Ovary (tissue), 3 donors: ENCODE data around the gene GSK3B.
"Not testable (repeated sequence)": the region's sequence is repeated elsewhere in the genome, so short reads cannot be mapped to it uniquely, and the experiment has no call there.

ENCODE experiments used
- POLR2A ChIP-seq: fragments of 450-650 bp; IDR thresholded peaks from one replicate; pipeline ENCODE4 v1.6.1; 2017; ENCODE audit warnings: antibody characterized with exemption, mild to moderate bottlenecking, moderate library complexity
- TF ChIP-seq, protein P1 (sequence below), 3 donors: fragments of 450-650 bp in 2 of 3; fragments of 200-600 bp in 1 of 3; IDR thresholded peaks; one replicate each; pipeline versions ENCODE4 v1.5.1 to v1.8.0; 2016 to 2022; ENCODE audit warnings: antibody characterized with exemption in 3 of 3, mild to moderate bottlenecking in 1 of 3
- donor health status: DM: no; HTN: no; CAD: no.

GRCh38 chr3:120051570-120051969, 42.7 kb downstream of the GSK3B start:
- not testable (repeated sequence) for TF ChIP-seq POLR2A
- TF ChIP-seq, protein P1, sequence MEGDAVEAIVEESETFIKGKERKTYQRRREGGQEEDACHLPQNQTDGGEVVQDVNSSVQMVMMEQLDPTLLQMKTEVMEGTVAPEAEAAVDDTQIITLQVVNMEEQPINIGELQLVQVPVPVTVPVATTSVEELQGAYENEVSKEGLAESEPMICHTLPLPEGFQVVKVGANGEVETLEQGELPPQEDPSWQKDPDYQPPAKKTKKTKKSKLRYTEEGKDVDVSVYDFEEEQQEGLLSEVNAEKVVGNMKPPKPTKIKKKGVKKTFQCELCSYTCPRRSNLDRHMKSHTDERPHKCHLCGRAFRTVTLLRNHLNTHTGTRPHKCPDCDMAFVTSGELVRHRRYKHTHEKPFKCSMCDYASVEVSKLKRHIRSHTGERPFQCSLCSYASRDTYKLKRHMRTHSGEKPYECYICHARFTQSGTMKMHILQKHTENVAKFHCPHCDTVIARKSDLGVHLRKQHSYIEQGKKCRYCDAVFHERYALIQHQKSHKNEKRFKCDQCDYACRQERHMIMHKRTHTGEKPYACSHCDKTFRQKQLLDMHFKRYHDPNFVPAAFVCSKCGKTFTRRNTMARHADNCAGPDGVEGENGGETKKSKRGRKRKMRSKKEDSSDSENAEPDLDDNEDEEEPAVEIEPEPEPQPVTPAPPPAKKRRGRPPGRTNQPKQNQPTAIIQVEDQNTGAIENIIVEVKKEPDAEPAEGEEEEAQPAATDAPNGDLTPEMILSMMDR (IDR thresholded peaks at IDR 0.05) = not testable (repeated sequence)
